Measurements from ENCODE around the gene SAMD5. TPM values are rescaled to one million over a fixed set of nuclear protein-coding genes. Genes with fewer than 3 reads are reported as not detected.

The SAMD5 gene
- total RNA-seq, 1 experiment from 2014 or later: 6.1 TPM

DNA sequence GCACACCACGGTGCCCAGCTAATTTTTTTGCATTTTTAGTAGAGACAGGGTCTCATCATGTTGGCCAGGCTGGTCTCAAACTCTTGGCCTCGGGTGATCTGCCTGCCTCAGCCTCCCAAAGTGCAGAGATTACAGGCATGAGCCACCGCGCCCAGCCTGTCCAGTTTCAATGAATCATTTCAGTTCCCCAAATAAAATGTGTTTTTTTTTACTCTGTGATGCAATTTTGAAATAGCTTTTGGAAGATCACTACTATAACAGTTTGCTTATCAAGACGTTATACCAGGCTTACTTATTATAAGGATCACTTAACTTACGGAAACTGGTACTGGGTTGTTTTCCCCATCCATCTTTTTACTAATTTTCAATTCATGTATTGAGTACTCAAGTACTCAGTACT is 80.0 kb downstream of the SAMD5 start:
- Histone ChIP-seq H3K27ac (ENCODE audit: low read depth, low read length, poor library complexity, severe bottlenecking) (no peak overlapping the region), H3K27me3 (replicated peaks; ENCODE audit: insufficient read depth, low read depth, low read length, poor library complexity) (no peaks in the 10 kb centered on the region), H3K36me3 (ENCODE audit: insufficient read depth, low read length, poor library complexity, severe bottlenecking) (no peaks in the 10 kb centered on the region), H3K4me1 (ENCODE audit: insufficient read depth, low read length, poor library complexity, severe bottlenecking) (no peaks in the 10 kb centered on the region), H3K9me3 (ENCODE audit: low read depth, low read length, poor library complexity, severe bottlenecking) (no peaks in the 10 kb centered on the region), H3K4me3 (ENCODE audit: low read depth, low read length, poor library complexity, severe bottlenecking) (no peak overlapping the region)
- intact Hi-C loops (cut with micrococcal nuclease; ENCODE audit: unreplicated experiment): no loop called here
- CTCF ChIA-PET: no interaction called here
- BruUV-seq (replicated peaks): no TSS peak
- TF ChIP-seq EZH2 (IDR thresholded peaks at IDR 0.05; ENCODE audit: borderline replicate concordance, low read depth, low read length, poor library complexity, severe bottlenecking): no peak
- no peak for TF ChIP-seq CTCF (conservative IDR thresholded peaks at IDR 0.05; ENCODE audit: low read depth, low read length)
- no peak for DNase-seq (ENCODE audit: low spot score)
- POLR2A ChIA-PET (ENCODE audit: low non-redundant PET): no interaction called here

DNA sequence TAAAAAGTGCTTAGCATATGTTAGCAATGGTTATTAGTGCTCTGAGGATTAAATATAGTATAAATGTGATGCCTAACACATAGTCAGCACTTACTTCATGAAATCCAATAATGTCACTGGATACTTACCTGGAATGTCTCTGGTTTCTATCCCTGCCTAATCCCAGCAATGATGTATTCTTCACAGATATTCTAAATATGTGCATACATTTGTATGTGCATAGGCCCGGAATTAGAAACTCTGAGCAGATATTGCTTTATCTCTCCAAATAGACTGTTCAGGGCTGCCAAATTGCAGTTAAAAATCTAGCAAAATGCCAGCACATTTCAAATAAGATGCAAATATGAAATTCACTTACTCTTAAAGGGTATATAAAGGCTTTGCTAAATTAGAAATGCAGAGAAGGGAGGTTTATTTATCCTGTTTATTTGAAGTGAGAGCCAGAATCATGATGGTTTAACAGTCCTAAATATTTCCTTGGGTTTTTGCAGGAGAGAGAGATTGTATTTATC is 81.3 kb downstream of the SAMD5 start:
- H3K4me1 ChIP-seq (ENCODE audit: insufficient read depth, low read length, poor library complexity, severe bottlenecking): no peaks in the 10 kb centered on the region
- CTCF ChIA-PET: no interaction called here

GRCh38 chr6:147595961-147596360 is 87.5 kb downstream of the SAMD5 start:
- Histone ChIP-seq H3K4me1 (ENCODE audit: insufficient read depth, low read length, poor library complexity, severe bottlenecking) (no peaks in the 10 kb centered on the region), H3K4me3 (ENCODE audit: low read depth, low read length, poor library complexity, severe bottlenecking) (no peak overlapping the region), H3K27me3 (replicated peaks; ENCODE audit: insufficient read depth, low read depth, low read length, poor library complexity) (no peaks in the 10 kb centered on the region), H3K9me3 (ENCODE audit: low read depth, low read length, poor library complexity, severe bottlenecking) (no peaks in the 10 kb centered on the region), H3K36me3 (ENCODE audit: insufficient read depth, low read length, poor library complexity, severe bottlenecking) (no peaks in the 10 kb centered on the region), H3K27ac (ENCODE audit: low read depth, low read length, poor library complexity, severe bottlenecking) (no peak overlapping the region)
- TF ChIP-seq EZH2 (IDR thresholded peaks at IDR 0.05; ENCODE audit: borderline replicate concordance, low read depth, low read length, poor library complexity, severe bottlenecking) (no peak), CTCF (conservative IDR thresholded peaks at IDR 0.05; ENCODE audit: low read depth, low read length) (no peak)
- POLR2A ChIA-PET (ENCODE audit: low non-redundant PET): no interaction called here
- intact Hi-C loops (cut with micrococcal nuclease; ENCODE audit: unreplicated experiment): no loop called here
- CTCF ChIA-PET: no interaction called here
- DNase-seq (ENCODE audit: low spot score): no peak
- no TSS peak for BruUV-seq (replicated peaks)

More for the DNA sequence above, 81.3 kb downstream of the SAMD5 start:
- H3K9me3 ChIP-seq (ENCODE audit: low read depth, low read length, poor library complexity, severe bottlenecking): no peaks in the 10 kb centered on the region
- no TSS peak for BruUV-seq (replicated peaks)
- POLR2A ChIA-PET (ENCODE audit: low non-redundant PET): no interaction called here
- intact Hi-C loops (cut with micrococcal nuclease; ENCODE audit: unreplicated experiment): no loop called here
- H3K36me3 ChIP-seq (ENCODE audit: insufficient read depth, low read length, poor library complexity, severe bottlenecking): no peaks in the 10 kb centered on the region
- no peak overlapping the region for H3K27ac ChIP-seq (ENCODE audit: low read depth, low read length, poor library complexity, severe bottlenecking)
- TF ChIP-seq EZH2 (IDR thresholded peaks at IDR 0.05; ENCODE audit: borderline replicate concordance, low read depth, low read length, poor library complexity, severe bottlenecking) (no peak), CTCF (conservative IDR thresholded peaks at IDR 0.05; ENCODE audit: low read depth, low read length) (no peak)
- no peaks in the 10 kb centered on the region for H3K27me3 ChIP-seq (replicated peaks; ENCODE audit: insufficient read depth, low read depth, low read length, poor library complexity)
- DNase-seq (ENCODE audit: low spot score): no peak
- no peak overlapping the region for H3K4me3 ChIP-seq (ENCODE audit: low read depth, low read length, poor library complexity, severe bottlenecking)
